Astrocyte of the cerebellum (primary cell): ENCODE results near the gene INSR.

ENCODE experiments used
- DNase-seq: peaks from one replicate; pipeline ENCODE4 v3.0.0-alpha.2; 2011; ENCODE audit warnings: low read depth
- H3K4me3 ChIP-seq: 2 replicates; pipeline ENCODE4 v1.5.1; 2011; ENCODE audit warnings: mild to moderate bottlenecking, low read depth, low read length, moderate library complexity
- in situ Hi-C: cut with HindIII; loops from 2 replicates; pipeline ENCODE4 v1.10.0; 2017; ENCODE audit warnings: low sequenced_read_pairs
- TF ChIP-seq, protein P1 (sequence below): IDR thresholded peaks from 2 replicates; pipeline ENCODE4 v1.5.1; 2012; ENCODE audit warnings: low read length, low read depth, moderate library complexity, mild to moderate bottlenecking; ENCODE audit errors: missing control alignments

INSR gene

DNA sequence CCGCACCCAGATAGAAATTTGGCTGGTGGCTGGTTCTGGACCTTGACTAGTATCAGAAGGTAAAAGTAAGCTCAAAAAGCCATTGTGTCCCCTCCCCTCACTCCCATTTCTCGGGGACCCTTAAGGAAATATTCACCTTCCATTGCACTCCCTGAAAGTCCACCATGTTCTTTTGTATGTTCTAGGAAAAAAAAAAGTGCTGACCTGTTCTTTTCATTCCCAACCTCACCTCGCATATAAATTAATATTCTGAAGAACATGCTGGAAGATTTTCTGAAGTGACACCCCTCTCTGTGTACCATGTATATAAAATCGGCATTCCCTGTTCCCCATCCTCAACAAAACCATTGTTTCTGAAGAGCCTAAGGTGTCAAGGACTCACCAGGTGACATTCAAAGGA, 181.5 kb downstream of the INSR start:
- no peak overlapping the region for H3K4me3 ChIP-seq
- in situ Hi-C loops, result no loop called here
- DNase-seq, result no peak
- TF ChIP-seq, protein P1, sequence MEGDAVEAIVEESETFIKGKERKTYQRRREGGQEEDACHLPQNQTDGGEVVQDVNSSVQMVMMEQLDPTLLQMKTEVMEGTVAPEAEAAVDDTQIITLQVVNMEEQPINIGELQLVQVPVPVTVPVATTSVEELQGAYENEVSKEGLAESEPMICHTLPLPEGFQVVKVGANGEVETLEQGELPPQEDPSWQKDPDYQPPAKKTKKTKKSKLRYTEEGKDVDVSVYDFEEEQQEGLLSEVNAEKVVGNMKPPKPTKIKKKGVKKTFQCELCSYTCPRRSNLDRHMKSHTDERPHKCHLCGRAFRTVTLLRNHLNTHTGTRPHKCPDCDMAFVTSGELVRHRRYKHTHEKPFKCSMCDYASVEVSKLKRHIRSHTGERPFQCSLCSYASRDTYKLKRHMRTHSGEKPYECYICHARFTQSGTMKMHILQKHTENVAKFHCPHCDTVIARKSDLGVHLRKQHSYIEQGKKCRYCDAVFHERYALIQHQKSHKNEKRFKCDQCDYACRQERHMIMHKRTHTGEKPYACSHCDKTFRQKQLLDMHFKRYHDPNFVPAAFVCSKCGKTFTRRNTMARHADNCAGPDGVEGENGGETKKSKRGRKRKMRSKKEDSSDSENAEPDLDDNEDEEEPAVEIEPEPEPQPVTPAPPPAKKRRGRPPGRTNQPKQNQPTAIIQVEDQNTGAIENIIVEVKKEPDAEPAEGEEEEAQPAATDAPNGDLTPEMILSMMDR, result no peak

DNA sequence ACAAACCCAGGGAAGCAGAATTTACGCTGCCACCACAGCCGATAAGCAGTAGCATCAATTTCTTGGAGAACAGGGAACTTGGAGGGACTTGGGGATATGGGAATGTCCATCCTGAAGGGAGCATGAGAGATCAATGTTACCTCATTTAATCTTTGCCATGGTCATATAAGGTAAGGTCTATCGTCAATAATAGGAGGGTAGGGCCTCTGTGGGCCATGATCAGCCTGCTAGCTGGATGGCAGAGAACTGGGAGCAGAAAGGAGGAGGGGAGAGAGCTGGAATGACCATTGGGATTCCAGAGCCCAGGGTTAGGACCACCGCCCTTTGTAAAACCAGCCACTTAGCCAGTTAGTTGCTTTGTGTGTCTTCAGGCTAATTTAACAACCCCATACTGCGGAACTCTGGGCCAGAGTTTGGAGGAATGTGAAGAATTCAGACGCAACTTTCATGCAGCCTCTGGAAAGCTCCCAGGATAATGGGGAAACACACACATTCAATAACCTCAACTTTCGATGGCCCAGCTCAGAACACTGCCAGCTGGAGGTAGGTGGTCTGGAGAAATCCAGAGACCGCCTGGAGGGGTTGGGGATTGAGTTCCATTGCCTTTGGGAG, 184.4 kb downstream of the INSR start:
- no peak for DNase-seq
- in situ Hi-C loops, result no loop called here
- H3K4me3 ChIP-seq, result no peak overlapping the region
- TF ChIP-seq, protein P1, result no peak

DNA sequence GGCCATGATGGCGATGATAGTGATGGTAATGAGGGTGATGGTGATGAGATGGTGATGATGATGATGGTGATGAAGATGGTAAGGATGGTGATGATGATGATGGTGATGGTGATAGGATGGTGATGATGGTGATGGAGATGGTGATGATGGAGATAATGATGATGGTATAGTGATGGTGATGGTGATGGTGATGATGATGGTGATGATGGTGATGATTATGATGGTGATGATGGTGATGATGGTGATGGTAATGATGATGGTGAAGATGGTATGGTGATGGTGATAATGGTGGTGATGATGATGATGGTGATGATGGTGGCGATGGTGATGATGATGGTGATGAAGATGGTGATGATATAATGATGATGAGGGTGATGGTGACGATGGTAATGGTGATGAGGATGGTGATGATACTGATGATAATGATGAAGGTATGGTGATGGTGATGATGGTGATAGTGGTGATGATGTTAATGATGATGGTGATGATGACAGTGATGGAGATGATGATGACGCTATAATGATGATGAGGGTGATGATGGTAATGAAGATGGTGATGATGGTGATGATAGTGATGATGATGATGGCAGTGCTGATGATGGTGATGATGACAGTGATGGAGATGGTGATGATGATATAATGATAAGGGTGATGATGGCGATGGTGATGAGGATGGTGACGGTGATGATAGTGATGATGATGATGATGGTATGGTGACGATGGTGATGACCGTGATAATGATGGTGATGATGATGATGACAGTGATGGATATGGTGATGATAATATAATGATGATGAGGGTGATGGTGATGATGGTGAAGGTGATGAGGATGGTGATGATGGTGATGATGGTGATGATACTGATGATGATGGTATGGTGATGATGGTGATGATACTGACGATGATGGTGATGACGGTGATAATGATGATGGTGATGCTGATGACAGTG, 187.2 kb downstream of the INSR start:
- DNase-seq, result no peak
- in situ Hi-C loops, result no loop called here
- TF ChIP-seq, protein P1, result no peak
- H3K4me3 ChIP-seq, result no peak overlapping the region

- no peak overlapping the region for H3K4me3 ChIP-seq
- TF ChIP-seq, protein P1, result no peak
- no peak for DNase-seq
- in situ Hi-C loops, result no loop called here
Observed at GRCh38 chr19:7104747-7105447, 189.3 kb downstream of the INSR start.

- in situ Hi-C loops, result no loop called here
- TF ChIP-seq, protein P1, result no peak
- no peak overlapping the region for H3K4me3 ChIP-seq
- DNase-seq, result no peak
Observed at GRCh38 chr19:7101498-7102253, 192.5 kb downstream of the INSR start.

DNA sequence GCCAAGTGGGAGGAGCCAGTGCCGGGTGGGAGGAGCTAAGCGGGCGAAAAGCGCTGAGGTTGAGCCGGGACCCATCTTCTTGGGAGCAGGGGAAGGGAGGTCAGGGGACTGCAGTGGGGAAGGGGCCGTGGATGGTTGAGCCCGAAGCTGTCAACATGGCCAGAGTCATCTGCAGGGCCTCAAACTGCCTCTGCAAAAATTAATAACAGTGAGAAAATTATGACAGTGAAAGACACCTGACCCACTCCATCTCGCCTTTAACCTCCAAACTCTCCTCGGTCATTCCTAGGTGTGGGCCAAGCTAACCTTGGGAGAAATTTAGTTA, 194.7 kb downstream of the INSR start:
- no peak for DNase-seq
- H3K4me3 ChIP-seq, result peak overlapping the region; percentile 62
- TF ChIP-seq, protein P1, result no peak
- in situ Hi-C loops, result no loop called here
